GM20000 (cell line): ENCODE data around the gene LAMTOR4.
A peak's percentile ranks its signal among the peaks of the same experiment; 100 is the strongest.

Experiments
- DNase-seq: peaks from one replicate; pipeline ENCODE4 v3.0.0; 2012; ENCODE audit warnings: low spot score
- TF ChIP-seq, protein P1 (sequence below): IDR thresholded peaks from 2 replicates; pipeline ENCODE4 v1.5.1; 2012; ENCODE audit warnings: mild to moderate bottlenecking, control low read depth; ENCODE audit errors: extremely low read depth, missing control alignments

Gene LAMTOR4

GRCh38 chr7:100170101-100170897 is 21.6 kb downstream of the LAMTOR4 start:
- DNase-seq = no peak
- TF ChIP-seq, protein P1, sequence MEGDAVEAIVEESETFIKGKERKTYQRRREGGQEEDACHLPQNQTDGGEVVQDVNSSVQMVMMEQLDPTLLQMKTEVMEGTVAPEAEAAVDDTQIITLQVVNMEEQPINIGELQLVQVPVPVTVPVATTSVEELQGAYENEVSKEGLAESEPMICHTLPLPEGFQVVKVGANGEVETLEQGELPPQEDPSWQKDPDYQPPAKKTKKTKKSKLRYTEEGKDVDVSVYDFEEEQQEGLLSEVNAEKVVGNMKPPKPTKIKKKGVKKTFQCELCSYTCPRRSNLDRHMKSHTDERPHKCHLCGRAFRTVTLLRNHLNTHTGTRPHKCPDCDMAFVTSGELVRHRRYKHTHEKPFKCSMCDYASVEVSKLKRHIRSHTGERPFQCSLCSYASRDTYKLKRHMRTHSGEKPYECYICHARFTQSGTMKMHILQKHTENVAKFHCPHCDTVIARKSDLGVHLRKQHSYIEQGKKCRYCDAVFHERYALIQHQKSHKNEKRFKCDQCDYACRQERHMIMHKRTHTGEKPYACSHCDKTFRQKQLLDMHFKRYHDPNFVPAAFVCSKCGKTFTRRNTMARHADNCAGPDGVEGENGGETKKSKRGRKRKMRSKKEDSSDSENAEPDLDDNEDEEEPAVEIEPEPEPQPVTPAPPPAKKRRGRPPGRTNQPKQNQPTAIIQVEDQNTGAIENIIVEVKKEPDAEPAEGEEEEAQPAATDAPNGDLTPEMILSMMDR = no peak

DNA sequence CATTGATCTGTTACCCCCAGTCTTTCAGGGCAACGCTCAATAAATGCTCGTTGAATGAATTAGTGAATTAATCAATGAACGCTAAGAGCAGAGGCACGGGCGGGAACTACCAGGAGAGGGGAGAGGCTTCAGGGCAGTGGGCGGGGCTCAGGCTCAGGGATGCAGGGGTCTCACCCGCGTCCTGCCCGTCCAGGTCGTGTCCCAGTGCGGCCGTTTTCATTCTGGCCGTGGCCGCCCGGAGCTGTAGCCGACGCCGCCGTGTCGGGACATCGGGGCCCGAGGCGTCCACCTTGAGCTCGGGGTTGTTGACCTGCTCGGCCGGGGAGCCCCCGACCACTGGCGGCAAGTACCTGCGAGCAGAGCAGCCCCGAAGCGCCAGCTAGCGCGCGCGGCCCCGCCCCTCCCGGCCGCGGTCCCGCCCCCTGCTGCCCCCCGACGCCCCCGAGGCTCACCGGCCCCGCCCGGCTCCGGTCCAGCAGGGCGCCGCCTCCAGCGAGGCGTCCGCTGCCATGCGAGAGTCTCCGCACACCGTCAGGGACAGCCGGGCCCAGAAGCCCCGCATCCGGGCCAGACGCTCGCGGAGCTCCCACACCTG is 22.5 kb downstream of the LAMTOR4 start:
- TF ChIP-seq, protein P1 = no peak
- DNase-seq = peak; percentile 71

DNA sequence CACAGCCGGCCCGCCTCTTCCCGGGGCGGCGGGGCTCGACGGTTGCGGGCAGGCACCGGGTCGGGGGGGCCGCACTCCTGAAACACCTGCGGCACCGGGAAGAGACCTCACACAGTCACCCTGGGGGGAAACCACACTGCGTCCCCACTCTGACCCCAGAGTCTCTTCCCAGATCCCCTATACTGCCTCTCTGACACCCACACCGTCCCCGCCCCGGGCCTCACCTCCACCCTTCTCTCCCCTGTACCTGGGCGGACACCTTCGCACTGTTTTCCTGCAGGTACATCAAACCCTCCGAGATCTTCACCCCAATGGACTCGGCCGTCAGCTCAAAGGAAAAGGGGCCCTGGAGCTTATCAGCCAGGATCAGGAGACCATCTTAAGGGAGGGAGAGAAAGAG is 23.1 kb downstream of the LAMTOR4 start:
- TF ChIP-seq, protein P1 = no peak
- peak; percentile 25 for DNase-seq

- peak; percentile 12 for DNase-seq
- TF ChIP-seq, protein P1 = no peak
Observed at GRCh38 chr7:100173806-100174495, 25.2 kb downstream of the LAMTOR4 start.

DNA sequence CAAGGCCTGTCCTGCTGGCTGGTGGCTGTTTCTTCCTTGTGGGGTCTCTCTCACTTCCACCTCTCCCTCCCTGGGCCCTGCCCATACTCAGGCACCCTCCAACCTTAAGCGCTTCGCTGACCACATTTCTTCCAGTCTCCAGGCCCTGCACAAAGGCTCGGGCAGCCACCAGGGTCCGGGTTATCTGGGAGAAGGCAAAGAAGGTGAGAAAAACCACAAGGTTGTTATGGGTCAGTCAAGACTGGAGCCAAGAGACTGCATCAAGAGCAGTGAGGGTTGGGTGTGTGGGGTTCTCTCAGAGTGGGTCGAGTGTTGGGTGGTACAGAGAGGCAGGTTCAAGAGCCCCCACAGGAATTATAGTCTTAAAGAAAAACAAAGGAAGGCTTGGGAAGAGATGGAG is 25.9 kb downstream of the LAMTOR4 start:
- TF ChIP-seq, protein P1 = no peak
- no peak for DNase-seq

DNA sequence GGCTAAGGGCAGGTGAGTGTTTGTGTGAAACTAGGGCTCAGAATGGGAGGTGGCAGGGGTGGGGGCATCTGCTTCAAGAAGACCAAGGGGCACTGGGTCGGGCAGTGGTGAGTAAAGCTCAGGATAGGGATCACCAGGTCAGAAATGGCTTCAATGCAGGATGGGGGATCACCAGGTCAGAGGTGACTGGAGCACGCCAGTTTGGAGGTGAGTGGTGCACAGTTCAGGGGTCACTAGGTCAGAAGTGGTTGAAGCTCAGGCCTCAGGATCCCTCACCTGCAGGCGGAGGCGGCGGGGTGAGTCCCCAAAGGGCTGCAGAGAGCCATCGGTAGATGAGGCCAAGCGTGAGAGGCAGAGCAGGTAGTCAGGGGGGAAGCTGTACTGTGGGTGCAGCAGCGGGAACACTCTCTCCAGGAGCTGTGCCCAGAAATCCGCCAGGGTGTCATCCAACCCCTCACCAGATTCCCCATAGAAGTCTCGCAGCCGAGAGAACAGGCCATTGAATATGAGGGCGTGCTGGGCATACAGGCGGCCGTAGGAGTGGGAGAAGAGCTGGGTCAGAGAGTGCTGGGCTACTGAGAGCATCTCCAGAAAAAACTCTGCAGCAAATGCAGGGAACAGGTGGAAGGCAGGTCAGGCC is 26.7 kb downstream of the LAMTOR4 start:
- no peak for DNase-seq
- TF ChIP-seq, protein P1 = no peak
